ENCODE data around the gene PLA2G2A.
"Not testable (repeated sequence)": the region's sequence is repeated elsewhere in the genome, so short reads cannot be mapped to it uniquely, and the experiment has no call there.

The PLA2G2A gene

DNA sequence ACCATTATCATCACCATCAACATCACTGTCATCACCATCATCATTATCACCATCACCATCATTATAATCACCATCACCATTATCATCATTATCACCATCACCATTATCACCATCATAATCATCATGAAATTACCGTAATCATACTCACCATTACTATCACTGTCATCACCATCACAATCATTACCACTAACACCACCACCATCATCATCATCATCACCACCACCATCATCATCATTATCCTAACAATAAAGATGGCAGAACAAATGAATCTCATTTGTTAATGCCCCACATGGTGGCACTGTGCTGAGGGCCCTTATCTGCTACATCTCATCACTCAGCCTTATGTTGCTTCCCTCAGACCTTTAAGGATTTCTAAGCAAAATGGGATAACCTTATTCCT lies 46.6 kb downstream of the PLA2G2A start:
- H3K4me1 ChIP-seq (ENCODE audit: low read depth, poor library complexity, severe bottlenecking): no peaks in the 10 kb centered on the region
- H3K79me2 ChIP-seq (ENCODE audit: insufficient read depth, low read depth): no peaks in the 10 kb centered on the region
- H3K9ac ChIP-seq: no peak overlapping the region
- H3K4me2 ChIP-seq: no peak overlapping the region
- TF ChIP-seq, protein P1, sequence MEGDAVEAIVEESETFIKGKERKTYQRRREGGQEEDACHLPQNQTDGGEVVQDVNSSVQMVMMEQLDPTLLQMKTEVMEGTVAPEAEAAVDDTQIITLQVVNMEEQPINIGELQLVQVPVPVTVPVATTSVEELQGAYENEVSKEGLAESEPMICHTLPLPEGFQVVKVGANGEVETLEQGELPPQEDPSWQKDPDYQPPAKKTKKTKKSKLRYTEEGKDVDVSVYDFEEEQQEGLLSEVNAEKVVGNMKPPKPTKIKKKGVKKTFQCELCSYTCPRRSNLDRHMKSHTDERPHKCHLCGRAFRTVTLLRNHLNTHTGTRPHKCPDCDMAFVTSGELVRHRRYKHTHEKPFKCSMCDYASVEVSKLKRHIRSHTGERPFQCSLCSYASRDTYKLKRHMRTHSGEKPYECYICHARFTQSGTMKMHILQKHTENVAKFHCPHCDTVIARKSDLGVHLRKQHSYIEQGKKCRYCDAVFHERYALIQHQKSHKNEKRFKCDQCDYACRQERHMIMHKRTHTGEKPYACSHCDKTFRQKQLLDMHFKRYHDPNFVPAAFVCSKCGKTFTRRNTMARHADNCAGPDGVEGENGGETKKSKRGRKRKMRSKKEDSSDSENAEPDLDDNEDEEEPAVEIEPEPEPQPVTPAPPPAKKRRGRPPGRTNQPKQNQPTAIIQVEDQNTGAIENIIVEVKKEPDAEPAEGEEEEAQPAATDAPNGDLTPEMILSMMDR (conservative IDR thresholded peaks at IDR 0.05; ENCODE audit: low read depth, low read length): no peak
- H3K27ac ChIP-seq: no peak overlapping the region
- peaks cover 16% of the 10 kb centered on the region for H3K27me3 ChIP-seq (ENCODE audit: insufficient read depth, low read depth)
- no peak overlapping the region for H2AFZ ChIP-seq (ENCODE audit: low read depth)
- no peaks in the 10 kb centered on the region for H4K20me1 ChIP-seq (ENCODE audit: insufficient read depth)
- no peak overlapping the region for H3K4me3 ChIP-seq (IDR thresholded peaks at IDR 0.05; ENCODE audit: insufficient read depth, low read depth, low read length)
- no peaks in the 10 kb centered on the region for H3K36me3 ChIP-seq (ENCODE audit: insufficient read depth)

DNA sequence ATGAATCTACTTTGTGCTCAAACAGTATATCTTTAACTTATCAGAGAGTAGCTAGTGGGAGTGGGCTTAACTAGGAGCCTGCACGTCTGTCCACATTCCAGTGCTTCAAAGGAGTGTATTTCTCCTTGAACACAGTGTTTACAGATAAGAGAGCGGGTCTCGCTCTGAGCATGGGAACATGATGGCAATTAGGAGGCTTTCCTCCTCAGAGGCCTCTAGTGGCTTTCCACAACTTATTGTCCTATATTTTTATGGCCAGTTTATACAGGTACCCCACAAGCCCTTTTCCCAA lies 52.3 kb downstream of the PLA2G2A start:
- not testable (repeated sequence) for H3K4me1 ChIP-seq (ENCODE audit: low read depth, poor library complexity, severe bottlenecking); H3K4me2 ChIP-seq
- H3K27me3 ChIP-seq (ENCODE audit: insufficient read depth, low read depth): peaks cover 36% of the 10 kb centered on the region

DNA sequence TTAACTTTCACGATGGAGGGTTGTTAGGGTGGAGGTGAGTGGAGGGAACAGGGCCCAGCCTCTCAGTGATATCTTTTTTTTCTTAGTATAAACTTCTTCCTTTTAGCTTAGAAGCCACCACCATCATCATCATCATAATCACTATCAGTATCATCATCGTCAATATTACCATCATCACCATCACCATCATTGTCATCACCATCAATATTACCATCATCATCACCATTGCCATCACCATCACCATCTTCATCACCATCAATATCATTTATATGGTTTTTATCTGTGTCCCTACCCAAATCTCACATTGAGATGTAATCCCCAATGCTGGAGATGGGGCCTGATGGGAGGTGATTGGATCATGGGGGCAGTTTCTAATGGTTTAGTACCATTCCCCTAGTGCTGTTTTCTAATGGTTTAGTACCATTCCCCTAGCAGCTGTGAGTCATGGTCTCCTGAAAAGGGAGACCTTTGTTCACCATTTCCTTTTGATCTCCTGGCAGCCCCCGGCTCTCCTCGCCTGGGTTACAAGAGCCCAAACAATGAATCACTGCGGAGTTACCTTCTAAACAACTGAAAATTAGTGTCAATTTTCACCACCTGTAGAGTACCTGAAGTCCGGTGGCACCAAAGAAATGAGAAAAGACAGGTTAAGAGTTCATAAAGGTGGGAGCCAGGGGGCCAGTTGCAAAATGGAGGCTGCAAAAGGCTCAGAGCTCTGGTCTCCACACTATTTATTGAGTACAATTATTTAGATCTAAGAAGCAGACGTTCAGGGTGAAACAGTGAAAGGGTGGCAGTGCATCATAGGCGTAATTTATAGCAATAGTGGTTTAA lies 52.9 kb downstream of the PLA2G2A start:
- Histone ChIP-seq H4K20me1 (ENCODE audit: insufficient read depth) (no peaks in the 10 kb centered on the region), H3K4me3 (IDR thresholded peaks at IDR 0.05; ENCODE audit: insufficient read depth, low read depth, low read length) (no peak overlapping the region), H3K9ac (no peak overlapping the region), H3K27me3 (ENCODE audit: insufficient read depth, low read depth) (peaks cover 36% of the 10 kb centered on the region), H3K36me3 (ENCODE audit: insufficient read depth) (no peaks in the 10 kb centered on the region), H3K4me2 (no peak overlapping the region), H3K4me1 (ENCODE audit: low read depth, poor library complexity, severe bottlenecking) (no peaks in the 10 kb centered on the region), H2AFZ (ENCODE audit: low read depth) (no peak overlapping the region), H3K79me2 (ENCODE audit: insufficient read depth, low read depth) (no peaks in the 10 kb centered on the region), H3K27ac (no peak overlapping the region)
- TF ChIP-seq, protein P1 (conservative IDR thresholded peaks at IDR 0.05; ENCODE audit: low read depth, low read length): no peak

More for the DNA sequence above, 52.3 kb downstream of the PLA2G2A start:
- H2AFZ ChIP-seq (ENCODE audit: low read depth); H3K4me3 ChIP-seq (IDR thresholded peaks at IDR 0.05; ENCODE audit: insufficient read depth, low read depth, low read length); H3K9ac ChIP-seq; H3K36me3 ChIP-seq (ENCODE audit: insufficient read depth); H4K20me1 ChIP-seq (ENCODE audit: insufficient read depth); H3K79me2 ChIP-seq (ENCODE audit: insufficient read depth, low read depth); H3K27ac ChIP-seq: not testable (repeated sequence)

Data from KMS-11 (cell line).